Measurements from ENCODE around the gene ICA1. TPM values are rescaled to one million over a fixed set of nuclear protein-coding genes. Genes with fewer than 3 reads are reported as not detected.

ICA1 gene
- polyA plus RNA-seq, 1 donor (not counting 4 experiments of a cell fraction or from before 2014, with no cell fraction given) = 1.9 TPM

GRCh38 chr7:8185926-8186683 is 75.9 kb downstream of the ICA1 start:
- Histone ChIP-seq H3K4me2 (ENCODE audit: control insufficient read depth, extremely low read depth, insufficient read depth, low read depth, low read length) (no peak overlapping the region), H3K9ac (ENCODE audit: control insufficient read depth, extremely low read depth, insufficient read depth, low read length) (no peak overlapping the region), H3K79me2 (ENCODE audit: control insufficient read depth, insufficient read depth, low read length) (no peaks in the 10 kb centered on the region), H3K4me1 (ENCODE audit: control insufficient read depth, extremely low read depth, insufficient read depth, low read length) (no peaks in the 10 kb centered on the region), H3K4me3 (ENCODE audit: control insufficient read depth in 2 of 3, extremely low read depth in 1 of 3, insufficient read depth in 2 of 3, low read depth in 1 of 3, low read length in 3 of 3) (no peak overlapping the region), H3K27me3 (ENCODE audit: control insufficient read depth, extremely low read depth, insufficient read depth, low read length) (no peaks in the 10 kb centered on the region), H2AFZ (ENCODE audit: control insufficient read depth, low read length) (no peak overlapping the region), H4K20me1 (ENCODE audit: control insufficient read depth, extremely low read depth, insufficient read depth, low read length) (no peaks in the 10 kb centered on the region), H3K9me3 (ENCODE audit: control insufficient read depth, low read depth, low read length) (no peaks in the 10 kb centered on the region), H3K36me3 (ENCODE audit: control insufficient read depth in 2 of 2, extremely low read depth in 1 of 2, insufficient read depth in 2 of 2, low read length in 2 of 2) (no peaks in the 10 kb centered on the region), H3K27ac (ENCODE audit: control insufficient read depth, insufficient read depth, low read length) (no peak overlapping the region), H3K9me1 (ENCODE audit: control insufficient read depth, extremely low read depth, insufficient read depth, low read length) (no peaks in the 10 kb centered on the region)
- no peak for DNase-seq (ENCODE audit: low read depth, low spot score)
- dilution Hi-C loops (cut with MboI; ENCODE audit: extremely low pct_ligation_motif_present, low sequenced_read_pairs) = no loop called here
- FAIRE-seq = no peak
- TF ChIP-seq, protein P1, sequence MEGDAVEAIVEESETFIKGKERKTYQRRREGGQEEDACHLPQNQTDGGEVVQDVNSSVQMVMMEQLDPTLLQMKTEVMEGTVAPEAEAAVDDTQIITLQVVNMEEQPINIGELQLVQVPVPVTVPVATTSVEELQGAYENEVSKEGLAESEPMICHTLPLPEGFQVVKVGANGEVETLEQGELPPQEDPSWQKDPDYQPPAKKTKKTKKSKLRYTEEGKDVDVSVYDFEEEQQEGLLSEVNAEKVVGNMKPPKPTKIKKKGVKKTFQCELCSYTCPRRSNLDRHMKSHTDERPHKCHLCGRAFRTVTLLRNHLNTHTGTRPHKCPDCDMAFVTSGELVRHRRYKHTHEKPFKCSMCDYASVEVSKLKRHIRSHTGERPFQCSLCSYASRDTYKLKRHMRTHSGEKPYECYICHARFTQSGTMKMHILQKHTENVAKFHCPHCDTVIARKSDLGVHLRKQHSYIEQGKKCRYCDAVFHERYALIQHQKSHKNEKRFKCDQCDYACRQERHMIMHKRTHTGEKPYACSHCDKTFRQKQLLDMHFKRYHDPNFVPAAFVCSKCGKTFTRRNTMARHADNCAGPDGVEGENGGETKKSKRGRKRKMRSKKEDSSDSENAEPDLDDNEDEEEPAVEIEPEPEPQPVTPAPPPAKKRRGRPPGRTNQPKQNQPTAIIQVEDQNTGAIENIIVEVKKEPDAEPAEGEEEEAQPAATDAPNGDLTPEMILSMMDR (optimal IDR thresholded peaks at IDR 0.05 in 1 of 3, IDR thresholded peaks at IDR 0.05 in 1 of 3, conservative IDR thresholded peaks at IDR 0.05 in 1 of 3; ENCODE audit: extremely low read depth in 1 of 3, insufficient read depth in 2 of 3, low read length in 3 of 3) = no peak
- no peak for TF ChIP-seq EZH2 (IDR thresholded peaks at IDR 0.05; ENCODE audit: low read length)

DNA sequence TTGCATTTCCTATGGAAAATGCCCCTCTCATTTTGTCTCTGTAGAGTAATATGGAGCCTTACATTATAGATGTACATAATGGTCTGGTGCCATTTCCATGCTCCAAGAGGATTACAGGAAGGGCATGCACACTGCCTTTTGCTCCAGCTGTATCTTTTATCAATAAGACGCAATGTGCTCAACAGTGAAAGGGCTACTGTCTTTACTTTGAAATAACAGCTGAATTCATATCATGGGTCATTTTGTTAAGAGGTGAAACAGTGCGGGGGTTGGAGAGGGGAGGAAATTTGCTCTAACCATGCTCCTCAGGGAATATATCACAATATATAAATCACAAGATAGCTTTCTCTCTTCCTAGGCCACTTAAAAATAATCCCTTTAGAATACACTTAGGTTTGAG is 77.7 kb downstream of the ICA1 start:
- Histone ChIP-seq H3K4me1 (ENCODE audit: control insufficient read depth, extremely low read depth, insufficient read depth, low read length) (no peaks in the 10 kb centered on the region), H3K27me3 (ENCODE audit: control insufficient read depth, extremely low read depth, insufficient read depth, low read length) (no peaks in the 10 kb centered on the region), H3K36me3 (ENCODE audit: control insufficient read depth in 2 of 2, extremely low read depth in 1 of 2, insufficient read depth in 2 of 2, low read length in 2 of 2) (no peaks in the 10 kb centered on the region), H3K9me1 (ENCODE audit: control insufficient read depth, extremely low read depth, insufficient read depth, low read length) (no peaks in the 10 kb centered on the region), H3K9me3 (ENCODE audit: control insufficient read depth, low read depth, low read length) (no peaks in the 10 kb centered on the region), H2AFZ (ENCODE audit: control insufficient read depth, low read length) (no peak overlapping the region), H3K4me2 (ENCODE audit: control insufficient read depth, extremely low read depth, insufficient read depth, low read depth, low read length) (no peak overlapping the region), H3K9ac (ENCODE audit: control insufficient read depth, extremely low read depth, insufficient read depth, low read length) (no peak overlapping the region), H3K79me2 (ENCODE audit: control insufficient read depth, insufficient read depth, low read length) (no peaks in the 10 kb centered on the region), H4K20me1 (ENCODE audit: control insufficient read depth, extremely low read depth, insufficient read depth, low read length) (no peaks in the 10 kb centered on the region), H3K27ac (ENCODE audit: control insufficient read depth, insufficient read depth, low read length) (no peak overlapping the region), H3K4me3 (ENCODE audit: control insufficient read depth in 2 of 3, extremely low read depth in 1 of 3, insufficient read depth in 2 of 3, low read depth in 1 of 3, low read length in 3 of 3) (no peak overlapping the region)
- dilution Hi-C loops (cut with MboI; ENCODE audit: extremely low pct_ligation_motif_present, low sequenced_read_pairs) = no loop called here
- DNase-seq (ENCODE audit: low read depth, low spot score) (no peak), FAIRE-seq (no peak)
- TF ChIP-seq EZH2 (IDR thresholded peaks at IDR 0.05; ENCODE audit: low read length) = no peak
- TF ChIP-seq, protein P1 (optimal IDR thresholded peaks at IDR 0.05 in 1 of 3, IDR thresholded peaks at IDR 0.05 in 1 of 3, conservative IDR thresholded peaks at IDR 0.05 in 1 of 3; ENCODE audit: extremely low read depth in 1 of 3, insufficient read depth in 2 of 3, low read length in 3 of 3) = no peak

All from keratinocyte (primary cell).